Keratinocyte (primary cell): Measurements from ENCODE around the gene CTDSPL. TPM values are rescaled to one million over a fixed set of nuclear protein-coding genes. Genes with fewer than 3 reads are reported as not detected.

Source experiments
- DNase-seq: peaks from one replicate; pipeline ENCODE4 v3.0.0-alpha.2; 2011; ENCODE audit warnings: low read depth, missing footprints, low spot score
- FAIRE-seq: peaks from 2 replicates; lab custom pipeline; 2011; peaks lifted over from hg19 to GRCh38; lab: Jason Lieb, UNC
- H2AFZ ChIP-seq: 2 replicates; pipeline ENCODE4 v1.6.0; 2012; ENCODE audit warnings: low read length, control low read depth, inconsistent platforms; ENCODE audit not compliant: control insufficient read depth
- H3K27ac ChIP-seq: 2 replicates; pipeline ENCODE4 v1.5.1; 2011; ENCODE audit warnings: low read length; ENCODE audit not compliant: control insufficient read depth, insufficient read depth
- H3K27me3 ChIP-seq: 3 replicates; pipeline ENCODE4 v1.6.0; 2011; ENCODE audit warnings: low read length; ENCODE audit not compliant: control insufficient read depth, insufficient read depth; ENCODE audit errors: extremely low read depth
- H3K36me3 ChIP-seq, 2 experiments: 2 replicates in 1 of 2; 3 replicates in 1 of 2; pipeline ENCODE4 v1.5.1; 2011; ENCODE audit warnings: low read length in 2 of 2, mild to moderate bottlenecking in 1 of 2; ENCODE audit not compliant: control insufficient read depth in 2 of 2, insufficient read depth in 2 of 2; ENCODE audit errors: extremely low read depth in 1 of 2
- H3K4me1 ChIP-seq: 3 replicates; pipeline ENCODE4 v1.5.1; 2011; ENCODE audit warnings: low read length; ENCODE audit not compliant: control insufficient read depth, insufficient read depth; ENCODE audit errors: extremely low read depth
- H3K4me2 ChIP-seq: 3 replicates; pipeline ENCODE4 v1.6.0; 2011; ENCODE audit warnings: low read depth, low read length; ENCODE audit not compliant: control insufficient read depth, insufficient read depth; ENCODE audit errors: extremely low read depth
- H3K4me3 ChIP-seq, 3 experiments: fragments of 200-600 bp in 1 of 3; sonication (generic) in 1 of 3; 2 replicates in 2 of 3; 3 replicates in 1 of 3; pipeline ENCODE4 v1.5.1; 2011 to 2016; ENCODE audit warnings: low read length in 3 of 3, mild to moderate bottlenecking in 3 of 3, control low read depth in 2 of 3, inconsistent platforms in 1 of 3, low read depth in 1 of 3, mixed read lengths in 1 of 3, mixed run types in 1 of 3, moderate library complexity in 1 of 3; ENCODE audit not compliant: control insufficient read depth in 2 of 3, insufficient read depth in 2 of 3; ENCODE audit errors: extremely low read depth in 1 of 3
- H3K79me2 ChIP-seq: 2 replicates; pipeline ENCODE4 v1.6.0; 2012; ENCODE audit warnings: low read length; ENCODE audit not compliant: control insufficient read depth, insufficient read depth
- H3K9ac ChIP-seq: 3 replicates; pipeline ENCODE4 v1.6.0; 2011; ENCODE audit warnings: low read length; ENCODE audit not compliant: control insufficient read depth, insufficient read depth; ENCODE audit errors: extremely low read depth
- H3K9me1 ChIP-seq: 3 replicates; pipeline ENCODE4 v1.6.0; 2011; ENCODE audit warnings: low read length; ENCODE audit not compliant: control insufficient read depth, insufficient read depth; ENCODE audit errors: extremely low read depth
- H3K9me3 ChIP-seq: 2 replicates; pipeline ENCODE4 v1.5.1; 2012; ENCODE audit warnings: low read depth, low read length; ENCODE audit not compliant: control insufficient read depth
- H4K20me1 ChIP-seq: 3 replicates; pipeline ENCODE4 v1.6.0; 2011; ENCODE audit warnings: low read length; ENCODE audit not compliant: control insufficient read depth, insufficient read depth; ENCODE audit errors: extremely low read depth
- EZH2 ChIP-seq: IDR thresholded peaks from one replicate; pipeline ENCODE4 v1.6.1; 2012; ENCODE audit warnings: inconsistent platforms, mild to moderate bottlenecking, low read length, moderate library complexity
- dilution Hi-C: fragments of 300-500 bp; cut with MboI; formaldehyde crosslinking; loops from one replicate; pipeline ENCODE4 v1.7.0; 2020; ENCODE audit warnings: low sequenced_read_pairs; ENCODE audit not compliant: extremely low pct_ligation_motif_present
- polyA plus RNA-seq, 5 experiments: library from polyadenylated mRNA; depleted of rRNA in 3 of 5; stranded (reverse) in 3 of 5; stranded (forward) in 1 of 5; unstranded in 1 of 5; fragments of >200 nt; gene quantifications; 1 replicate in 1 of 5; 2 replicates in 3 of 5; 3 replicates in 1 of 5; pipeline versions ENCODE4 v1.2.1 to v1.2.3, GENCODE V29; 2011 to 2012; ENCODE audit warnings: missing spikeins in 2 of 5, low read depth in 1 of 5, low replicate concordance in 1 of 5
- TF ChIP-seq, protein P1 (sequence below), 3 experiments: IDR thresholded peaks in 1 of 3; conservative IDR thresholded peaks in 1 of 3; optimal IDR thresholded peaks in 1 of 3; 2 replicates in 2 of 3; 3 replicates in 1 of 3; pipeline versions ENCODE3 to v1.5.1; 2011; ENCODE audit warnings: low read length in 3 of 3, mild to moderate bottlenecking in 3 of 3, moderate library complexity in 2 of 3, control low read depth in 1 of 3, inconsistent platforms in 1 of 3; ENCODE audit not compliant: insufficient read depth in 2 of 3; ENCODE audit errors: extremely low read depth in 1 of 3

CTDSPL gene
- polyA plus RNA-seq, 1 donor (not counting 4 experiments of a cell fraction or from before 2014, with no cell fraction given), result 83.2 TPM

GRCh38 chr3:37961622-37962431, 100.1 kb downstream of the CTDSPL start:
- Histone ChIP-seq H3K36me3 (peaks cover 8 to 11% of the 10 kb centered on the region in 2 experiments), H3K27ac (no peak overlapping the region), H3K9ac (no peak overlapping the region), H4K20me1 (no peaks in the 10 kb centered on the region), H2AFZ (no peak overlapping the region), H3K4me1 (peaks cover 3% of the 10 kb centered on the region), H3K79me2 (no peaks in the 10 kb centered on the region), H3K4me3 (no peak overlapping the region), H3K4me2 (no peak overlapping the region), H3K9me1 (no peaks in the 10 kb centered on the region), H3K9me3 (no peaks in the 10 kb centered on the region), H3K27me3 (no peaks in the 10 kb centered on the region)
- dilution Hi-C loops, result no loop called here
- FAIRE-seq (no peak), DNase-seq (no peak)
- TF ChIP-seq, protein P1, sequence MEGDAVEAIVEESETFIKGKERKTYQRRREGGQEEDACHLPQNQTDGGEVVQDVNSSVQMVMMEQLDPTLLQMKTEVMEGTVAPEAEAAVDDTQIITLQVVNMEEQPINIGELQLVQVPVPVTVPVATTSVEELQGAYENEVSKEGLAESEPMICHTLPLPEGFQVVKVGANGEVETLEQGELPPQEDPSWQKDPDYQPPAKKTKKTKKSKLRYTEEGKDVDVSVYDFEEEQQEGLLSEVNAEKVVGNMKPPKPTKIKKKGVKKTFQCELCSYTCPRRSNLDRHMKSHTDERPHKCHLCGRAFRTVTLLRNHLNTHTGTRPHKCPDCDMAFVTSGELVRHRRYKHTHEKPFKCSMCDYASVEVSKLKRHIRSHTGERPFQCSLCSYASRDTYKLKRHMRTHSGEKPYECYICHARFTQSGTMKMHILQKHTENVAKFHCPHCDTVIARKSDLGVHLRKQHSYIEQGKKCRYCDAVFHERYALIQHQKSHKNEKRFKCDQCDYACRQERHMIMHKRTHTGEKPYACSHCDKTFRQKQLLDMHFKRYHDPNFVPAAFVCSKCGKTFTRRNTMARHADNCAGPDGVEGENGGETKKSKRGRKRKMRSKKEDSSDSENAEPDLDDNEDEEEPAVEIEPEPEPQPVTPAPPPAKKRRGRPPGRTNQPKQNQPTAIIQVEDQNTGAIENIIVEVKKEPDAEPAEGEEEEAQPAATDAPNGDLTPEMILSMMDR (optimal IDR thresholded peaks at IDR 0.05 in 1 of 3, IDR thresholded peaks at IDR 0.05 in 1 of 3, conservative IDR thresholded peaks at IDR 0.05 in 1 of 3; ENCODE audit: extremely low read depth in 1 of 3, insufficient read depth in 2 of 3, low read length in 3 of 3), result no peak
- TF ChIP-seq EZH2, result no peak

- H3K79me2 ChIP-seq, result no peaks in the 10 kb centered on the region
- FAIRE-seq, result no peak
- H2AFZ ChIP-seq, result peak overlapping the region; percentile 38
- H3K4me2 ChIP-seq, result no peak overlapping the region
- H3K9me3 ChIP-seq, result no peaks in the 10 kb centered on the region
- dilution Hi-C loops, result no loop called here
- H3K9me1 ChIP-seq, result no peaks in the 10 kb centered on the region
- no peaks in the 10 kb centered on the region for H3K27me3 ChIP-seq
- no peaks in the 10 kb centered on the region for H4K20me1 ChIP-seq
- no peak for DNase-seq
- H3K36me3 ChIP-seq, result peaks cover 8 to 10% of the 10 kb centered on the region in 2 experiments
- H3K4me1 ChIP-seq, result peaks cover 3% of the 10 kb centered on the region
- no peak overlapping the region for H3K9ac ChIP-seq
- no peak overlapping the region for H3K27ac ChIP-seq
- TF ChIP-seq, protein P1 (optimal IDR thresholded peaks at IDR 0.05 in 1 of 3, IDR thresholded peaks at IDR 0.05 in 1 of 3, conservative IDR thresholded peaks at IDR 0.05 in 1 of 3; ENCODE audit: extremely low read depth in 1 of 3, insufficient read depth in 2 of 3, low read length in 3 of 3), result no peak
- no peak for TF ChIP-seq EZH2
- no peak overlapping the region for H3K4me3 ChIP-seq
These were observed 101.3 kb downstream of the CTDSPL start for GRCh38 chr3:37963016-37963415.
